Activated T-helper 17 cell treated with anti-CD3 and anti-CD28 coated beads, Interleukin-2, amount 50 U/mL, for 72 hours (primary cell): ENCODE results near the gene JRKL. TPM values are rescaled to one million over a fixed set of nuclear protein-coding genes. Genes with fewer than 3 reads are reported as not detected.
A peak's percentile ranks its signal among the peaks of the same experiment; 100 is the strongest.
"Not testable (repeated sequence)": the region's sequence is repeated elsewhere in the genome, so short reads cannot be mapped to it uniquely, and the experiment has no call there.

ENCODE experiments used
- ATAC-seq: fragments of 150-1000 bp; cut with Tn5 transposase; replicated peaks from 2 replicates; pipeline ENCODE4 v1.10.0; 2021; ENCODE audit warnings: mild to moderate bottlenecking, moderate library complexity
- H3K27ac Mint-ChIP-seq: one replicate; pipeline ENCODE4 v1.8.0; 2022; ENCODE audit warnings: mixed read lengths
- H3K27me3 Mint-ChIP-seq: one replicate; pipeline ENCODE4 v1.8.0; 2022; ENCODE audit warnings: mixed read lengths
- H3K36me3 Mint-ChIP-seq: one replicate; pipeline ENCODE4 v1.8.0; 2022; ENCODE audit warnings: low read depth, mild to moderate bottlenecking, mixed read lengths
- H3K4me1 Mint-ChIP-seq: one replicate; pipeline ENCODE4 v1.8.0; 2022; ENCODE audit warnings: mixed read lengths
- H3K4me3 Mint-ChIP-seq: one replicate; pipeline ENCODE4 v1.8.0; 2022; ENCODE audit warnings: mild to moderate bottlenecking, mixed read lengths
- H3K9me3 Mint-ChIP-seq: one replicate; pipeline ENCODE4 v1.8.0; 2022; ENCODE audit warnings: mixed read lengths
- total RNA-seq, 2 donors: library from RNA; stranded (reverse); gene quantifications; one replicate each; pipeline ENCODE4 v1.2.3, GENCODE V29; 2022

The JRKL gene
- total RNA-seq, 2 donors from 2014 or later: 7.3 to 12.8 TPM

- H3K27me3 Mint-ChIP-seq: no peaks in the 10 kb centered on the region
- H3K4me1 Mint-ChIP-seq: peaks cover 5% of the 10 kb centered on the region
- H3K4me3 Mint-ChIP-seq: no peak overlapping the region
- no peaks in the 10 kb centered on the region for H3K9me3 Mint-ChIP-seq
- no peak overlapping the region for H3K27ac Mint-ChIP-seq
- H3K36me3 Mint-ChIP-seq: peaks cover 79% of the 10 kb centered on the region
- no peak for ATAC-seq
Measured at GRCh38 chr11:96376796-96377195, 13.0 kb upstream of the JRKL start.

GRCh38 chr11:96384156-96384555 lies 5.7 kb upstream of the JRKL start:
- Mint-ChIP-seq H3K4me3 (no peak overlapping the region), H3K27me3 (no peaks in the 10 kb centered on the region), H3K36me3 (peaks cover 74% of the 10 kb centered on the region), H3K4me1 (peaks cover 7% of the 10 kb centered on the region), H3K27ac (peak overlapping the region; percentile 6), H3K9me3 (no peaks in the 10 kb centered on the region)
- ATAC-seq: no peak

DNA sequence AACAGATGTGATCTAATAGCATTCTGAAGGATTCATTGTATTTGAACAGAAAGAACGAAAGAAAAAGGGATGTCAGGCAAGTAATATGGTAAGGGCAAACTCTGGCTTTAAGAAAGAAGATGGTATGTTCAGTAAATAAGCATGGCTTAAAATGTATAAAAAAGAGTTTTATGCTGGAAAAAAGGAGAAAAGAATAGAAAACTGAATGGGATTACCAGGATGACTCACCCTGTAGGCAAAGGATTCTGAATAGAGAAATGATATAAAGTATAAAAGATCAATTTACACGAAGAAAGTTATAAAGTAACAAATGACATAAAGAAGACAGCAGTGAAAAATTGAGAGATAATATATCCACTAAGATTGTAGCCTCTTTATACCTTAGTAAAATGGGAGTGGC lies 4.6 kb upstream of the JRKL start:
- no peak for ATAC-seq
- H3K27ac Mint-ChIP-seq: no peak overlapping the region
- no peaks in the 10 kb centered on the region for H3K27me3 Mint-ChIP-seq
- H3K36me3 Mint-ChIP-seq: peaks cover 64% of the 10 kb centered on the region
- no peaks in the 10 kb centered on the region for H3K9me3 Mint-ChIP-seq
- peaks cover 7% of the 10 kb centered on the region for H3K4me1 Mint-ChIP-seq
- no peak overlapping the region for H3K4me3 Mint-ChIP-seq

DNA sequence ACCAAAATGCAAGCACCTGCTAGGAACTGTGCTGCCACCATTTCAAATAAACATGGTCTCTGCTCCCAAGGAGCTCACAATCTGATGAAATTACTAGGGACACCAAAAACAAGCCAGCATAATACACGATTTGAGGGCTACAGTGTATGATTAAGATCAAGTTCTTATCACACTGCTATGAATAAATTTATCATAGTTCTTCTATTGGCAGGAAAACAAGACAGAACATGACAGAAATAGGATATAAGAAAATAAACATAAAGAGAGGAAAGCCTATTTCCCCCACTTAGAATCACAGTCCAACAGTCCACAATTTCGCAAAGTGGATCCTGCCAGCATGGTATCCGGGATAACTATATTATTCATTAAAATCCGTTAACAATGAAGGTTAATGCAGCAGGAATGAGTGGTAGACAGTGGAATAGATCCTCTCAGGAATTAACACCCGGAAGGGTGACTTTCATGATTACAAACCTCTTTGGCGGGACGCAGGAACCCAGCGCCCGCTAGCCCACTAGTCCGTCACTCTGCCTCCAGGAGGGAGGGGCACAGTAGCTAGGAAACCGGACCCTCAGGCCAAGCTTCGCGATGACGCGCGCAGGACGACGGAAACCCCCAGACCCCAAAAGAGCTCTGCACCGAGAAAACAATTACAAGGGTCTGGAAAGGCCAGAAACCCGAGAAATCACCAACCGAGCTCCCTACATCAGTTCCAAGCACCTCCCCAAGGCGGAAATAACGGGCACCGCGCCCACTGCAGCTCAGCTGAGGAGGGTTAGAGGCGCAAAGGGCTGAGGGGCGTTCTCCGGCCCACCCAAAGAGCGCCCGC lies 708 bp upstream of the JRKL start:
- Mint-ChIP-seq H3K4me3 (peak overlapping the region; percentile 95), H3K4me1 (peaks cover 19% of the 10 kb centered on the region), H3K9me3 (no peaks in the 10 kb centered on the region), H3K36me3 (peaks cover 40% of the 10 kb centered on the region), H3K27ac (peak overlapping the region; percentile 94), H3K27me3 (no peaks in the 10 kb centered on the region)
- ATAC-seq: peak; percentile 50

GRCh38 chr11:96390488-96390792 lies 627 bp downstream of the JRKL start:
- H3K4me1 Mint-ChIP-seq: peaks cover 15% of the 10 kb centered on the region
- ATAC-seq: no peak
- H3K36me3 Mint-ChIP-seq: peaks cover 27% of the 10 kb centered on the region
- peak overlapping the region; percentile 95 for H3K4me3 Mint-ChIP-seq
- H3K27ac Mint-ChIP-seq: peak overlapping the region; percentile 94
- H3K9me3 Mint-ChIP-seq: no peaks in the 10 kb centered on the region
- no peaks in the 10 kb centered on the region for H3K27me3 Mint-ChIP-seq

DNA sequence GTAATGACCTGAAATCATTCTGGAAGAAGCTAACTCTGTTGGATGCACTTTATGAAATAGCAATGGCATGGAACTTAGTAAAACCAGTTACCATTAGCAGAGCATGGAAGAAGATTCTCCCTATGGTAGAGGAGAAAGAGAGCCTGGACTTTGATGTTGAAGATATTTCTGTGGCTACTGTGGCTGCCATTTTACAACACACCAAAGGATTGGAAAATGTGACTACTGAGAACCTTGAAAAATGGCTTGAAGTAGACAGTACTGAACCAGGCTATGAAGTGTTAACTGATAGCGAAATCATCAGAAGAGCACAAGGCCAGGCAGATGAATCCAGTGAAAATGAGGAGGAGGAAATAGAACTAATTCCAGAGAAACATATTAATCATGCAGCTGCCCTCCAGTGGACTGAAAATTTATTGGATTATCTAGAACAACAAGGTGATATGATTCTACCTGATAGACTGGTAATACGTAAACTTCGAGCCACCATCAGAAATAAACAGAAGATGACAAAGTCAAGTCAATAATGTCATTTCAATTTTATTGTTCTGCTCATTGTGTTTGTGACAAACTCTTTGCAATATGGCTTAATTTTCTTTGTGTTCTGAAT lies 2.0 kb downstream of the JRKL start:
- no peaks in the 10 kb centered on the region for H3K9me3 Mint-ChIP-seq

DNA sequence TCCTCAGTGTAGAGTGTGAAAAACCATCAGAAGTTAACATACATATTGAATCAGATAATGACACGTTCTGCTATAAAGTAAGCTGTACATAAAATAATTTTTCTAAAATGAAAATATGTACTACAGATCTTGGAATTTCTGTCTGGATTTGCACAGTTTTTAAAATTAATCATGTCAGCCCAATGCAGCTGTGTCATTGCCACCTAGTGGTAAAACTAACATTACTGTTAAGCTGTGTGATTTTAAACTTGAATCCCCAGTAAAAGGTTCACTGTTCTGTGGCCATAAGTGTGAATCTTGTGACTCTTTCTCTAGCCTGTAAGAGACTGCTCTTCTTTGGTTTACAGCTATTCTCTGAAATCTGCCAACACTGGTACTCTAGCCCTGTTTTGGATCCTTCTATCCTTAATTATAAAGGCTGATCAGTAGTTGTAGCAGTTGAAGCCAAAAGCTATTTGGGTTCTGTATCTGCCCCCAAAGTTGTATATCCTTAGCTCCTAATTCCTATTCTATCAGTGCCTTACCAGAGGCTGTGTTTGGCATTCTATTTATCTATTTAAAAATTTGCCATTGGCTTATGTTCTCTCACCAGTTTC lies 4.0 kb downstream of the JRKL start:
- Mint-ChIP-seq H3K9me3 (no peaks in the 10 kb centered on the region), H3K27ac (no peak overlapping the region), H3K4me1 (peaks cover 15% of the 10 kb centered on the region), H3K4me3 (no peak overlapping the region), H3K36me3 (peaks cover 10% of the 10 kb centered on the region), H3K27me3 (no peaks in the 10 kb centered on the region)
- no peak for ATAC-seq

More for the DNA sequence above, 2.0 kb downstream of the JRKL start:
- Mint-ChIP-seq H3K36me3 (peaks cover 16% of the 10 kb centered on the region), H3K4me3 (peak overlapping the region; percentile 95), H3K27ac (no peak overlapping the region), H3K27me3 (no peaks in the 10 kb centered on the region), H3K4me1 (peaks cover 15% of the 10 kb centered on the region)
- ATAC-seq: no peak

DNA sequence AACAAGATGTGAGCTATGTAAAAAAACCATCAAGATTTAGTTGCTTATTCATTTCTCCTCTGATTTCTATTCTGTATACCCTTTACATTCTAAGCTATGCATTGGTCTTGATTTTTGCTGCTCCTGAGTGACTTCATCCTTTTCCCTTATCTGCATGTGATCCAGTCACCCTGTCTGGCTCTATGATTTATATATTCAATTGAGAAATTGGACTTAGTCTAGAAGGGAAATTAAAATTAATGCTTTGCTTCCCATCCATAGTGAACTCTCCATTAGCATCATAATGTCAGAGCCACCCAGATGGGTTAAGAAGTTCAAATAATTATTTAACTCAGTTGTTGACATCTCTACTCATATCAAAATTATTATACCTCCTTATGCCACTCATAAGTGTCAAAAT lies 5.0 kb downstream of the JRKL start:
- Mint-ChIP-seq H3K4me1 (peaks cover 15% of the 10 kb centered on the region), H3K27me3 (no peaks in the 10 kb centered on the region), H3K27ac (peak overlapping the region; percentile 30), H3K4me3 (no peak overlapping the region), H3K36me3 (peaks cover 10% of the 10 kb centered on the region), H3K9me3 (no peaks in the 10 kb centered on the region)
- ATAC-seq: no peak

GRCh38 chr11:96396637-96397036 lies 6.8 kb downstream of the JRKL start:
- H3K9me3 Mint-ChIP-seq: peaks cover 1% of the 10 kb centered on the region
- no peak overlapping the region for H3K4me3 Mint-ChIP-seq
- H3K27me3 Mint-ChIP-seq: no peaks in the 10 kb centered on the region
- no peaks in the 10 kb centered on the region for H3K36me3 Mint-ChIP-seq
- H3K4me1 Mint-ChIP-seq: peaks cover 2% of the 10 kb centered on the region
- no peak for ATAC-seq
- H3K27ac Mint-ChIP-seq: no peak overlapping the region

GRCh38 chr11:96397863-96398262 lies 8.1 kb downstream of the JRKL start:
- Mint-ChIP-seq H3K36me3 (no peaks in the 10 kb centered on the region), H3K9me3 (peaks cover 3% of the 10 kb centered on the region), H3K4me3 (no peak overlapping the region), H3K27ac (no peak overlapping the region), H3K27me3 (no peaks in the 10 kb centered on the region), H3K4me1 (no peaks in the 10 kb centered on the region)
- no peak for ATAC-seq

DNA sequence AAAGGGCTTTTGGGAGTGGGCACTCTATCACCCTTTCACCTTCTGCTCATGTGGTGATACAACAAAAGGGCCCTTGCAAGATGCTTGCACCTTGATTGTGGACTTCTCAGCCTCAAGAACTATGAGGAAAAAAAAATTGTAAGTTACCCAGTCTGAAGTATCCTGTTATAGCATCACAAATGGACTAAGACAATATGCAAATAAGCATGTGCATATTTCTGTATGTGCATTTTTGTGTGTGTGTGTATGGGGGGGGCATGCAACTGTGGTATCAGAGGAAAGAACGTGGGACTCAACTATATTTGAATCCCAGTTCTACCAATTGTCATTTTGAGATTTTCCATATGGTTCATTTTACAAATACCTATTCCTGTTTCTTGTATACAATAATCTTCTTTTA lies 10.9 kb downstream of the JRKL start:
- no peak overlapping the region for H3K27ac Mint-ChIP-seq
- ATAC-seq: no peak
- H3K36me3 Mint-ChIP-seq: no peaks in the 10 kb centered on the region
- H3K27me3 Mint-ChIP-seq: no peaks in the 10 kb centered on the region
- no peak overlapping the region for H3K4me3 Mint-ChIP-seq
- peaks cover 3% of the 10 kb centered on the region for H3K9me3 Mint-ChIP-seq
- no peaks in the 10 kb centered on the region for H3K4me1 Mint-ChIP-seq

GRCh38 chr11:96411412-96411811 lies 21.6 kb downstream of the JRKL start:
- ATAC-seq, H3K4me1 Mint-ChIP-seq, H3K4me3 Mint-ChIP-seq, H3K27ac Mint-ChIP-seq, H3K9me3 Mint-ChIP-seq, H3K36me3 Mint-ChIP-seq: not testable (repeated sequence)
- H3K27me3 Mint-ChIP-seq: peaks cover 13% of the 10 kb centered on the region

DNA sequence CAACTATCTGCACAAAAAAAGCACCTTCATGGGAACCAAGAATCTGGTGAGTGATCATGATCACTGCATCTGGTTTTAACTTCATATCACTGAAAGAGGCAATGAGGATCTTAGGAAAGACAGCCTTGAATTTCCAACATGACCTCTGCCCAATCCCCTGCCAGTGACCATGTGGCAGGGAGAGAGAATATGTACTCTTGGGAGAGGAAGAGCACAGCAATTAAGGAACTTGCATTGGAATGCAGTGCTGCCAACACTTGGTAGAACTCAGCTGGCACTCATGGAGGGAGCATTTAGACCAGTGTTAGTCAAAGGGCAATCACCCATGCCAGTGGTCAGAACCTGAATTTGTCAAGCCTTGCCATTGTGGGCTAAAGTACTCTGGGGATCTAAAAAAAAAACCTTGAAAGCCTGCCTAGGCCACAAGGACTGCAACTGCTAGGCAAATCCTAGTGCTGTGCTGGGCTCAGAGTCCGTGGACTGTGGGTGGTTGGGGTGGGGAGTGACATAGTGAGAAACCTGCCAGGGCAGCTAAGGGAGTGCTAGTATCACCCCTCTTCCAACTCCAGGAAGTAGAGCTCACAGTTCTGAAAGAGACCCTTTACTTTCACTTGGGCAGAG lies 23.1 kb downstream of the JRKL start:
- Mint-ChIP-seq H3K9me3 (no peaks in the 10 kb centered on the region), H3K27ac (no peak overlapping the region), H3K27me3 (peaks cover 23% of the 10 kb centered on the region), H3K4me3 (no peak overlapping the region), H3K36me3 (no peaks in the 10 kb centered on the region), H3K4me1 (no peaks in the 10 kb centered on the region)
- ATAC-seq: no peak

DNA sequence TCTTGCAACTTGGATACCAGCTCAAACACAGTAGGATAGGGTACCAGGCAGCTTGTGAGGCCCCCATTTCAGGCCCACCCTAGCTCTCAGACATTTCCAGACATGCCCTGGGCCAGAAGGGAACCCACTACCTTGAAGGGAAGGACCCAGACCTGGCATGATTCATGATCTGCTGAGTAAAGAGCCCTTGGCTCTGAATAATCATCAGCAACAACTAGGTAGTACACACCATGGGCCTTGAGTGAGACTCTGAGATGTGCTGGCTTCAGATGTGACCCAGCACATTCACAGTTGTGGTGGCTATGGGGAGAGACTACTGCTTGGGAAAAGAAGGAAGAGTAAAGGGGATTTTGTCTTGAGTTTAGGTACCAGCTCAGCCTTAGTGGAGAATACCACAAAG lies 23.6 kb downstream of the JRKL start:
- Mint-ChIP-seq H3K27ac (no peak overlapping the region), H3K27me3 (peaks cover 28% of the 10 kb centered on the region), H3K9me3 (no peaks in the 10 kb centered on the region), H3K36me3 (no peaks in the 10 kb centered on the region), H3K4me1 (no peaks in the 10 kb centered on the region), H3K4me3 (no peak overlapping the region)
- no peak for ATAC-seq

DNA sequence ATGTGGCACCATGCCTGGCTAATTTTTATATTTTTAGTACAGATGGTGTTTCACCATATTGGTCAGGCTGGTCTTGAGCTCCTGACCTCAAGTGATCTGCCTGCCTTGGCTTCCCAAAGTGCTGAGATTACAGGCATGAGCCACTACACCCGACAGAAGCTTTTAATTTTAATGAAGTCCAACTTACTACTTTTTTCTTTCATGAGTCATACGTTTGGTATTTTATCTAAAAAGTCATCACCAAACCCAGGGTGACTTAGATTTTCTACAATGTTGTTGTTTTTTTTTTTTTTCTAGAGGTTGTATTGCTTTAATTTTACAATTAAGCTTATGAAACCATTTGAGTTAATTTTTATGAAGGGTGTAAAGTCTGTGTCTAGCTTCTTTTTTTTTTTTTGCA lies 34.9 kb downstream of the JRKL start:
- no peaks in the 10 kb centered on the region for H3K9me3 Mint-ChIP-seq
- H3K27me3 Mint-ChIP-seq: peaks cover 20% of the 10 kb centered on the region
- H3K36me3 Mint-ChIP-seq: no peaks in the 10 kb centered on the region
- no peak overlapping the region for H3K4me3 Mint-ChIP-seq
- no peak overlapping the region for H3K27ac Mint-ChIP-seq
- ATAC-seq: peak; percentile 63
- no peaks in the 10 kb centered on the region for H3K4me1 Mint-ChIP-seq
